Ramos (cell line): ENCODE measurements around the gene PERCC1.
"Not testable (repeated sequence)": the region's sequence is repeated elsewhere in the genome, so short reads cannot be mapped to it uniquely, and the experiment has no call there.

Source experiments
- in situ Hi-C: fragments of 300-500 bp; cut with MboI; formaldehyde crosslinking; loops from one replicate; pipeline ENCODE4 v1.14.3; 2022; ENCODE audit warnings: low sequenced_read_pairs; ENCODE audit not compliant: unreplicated experiment

Gene PERCC1

DNA sequence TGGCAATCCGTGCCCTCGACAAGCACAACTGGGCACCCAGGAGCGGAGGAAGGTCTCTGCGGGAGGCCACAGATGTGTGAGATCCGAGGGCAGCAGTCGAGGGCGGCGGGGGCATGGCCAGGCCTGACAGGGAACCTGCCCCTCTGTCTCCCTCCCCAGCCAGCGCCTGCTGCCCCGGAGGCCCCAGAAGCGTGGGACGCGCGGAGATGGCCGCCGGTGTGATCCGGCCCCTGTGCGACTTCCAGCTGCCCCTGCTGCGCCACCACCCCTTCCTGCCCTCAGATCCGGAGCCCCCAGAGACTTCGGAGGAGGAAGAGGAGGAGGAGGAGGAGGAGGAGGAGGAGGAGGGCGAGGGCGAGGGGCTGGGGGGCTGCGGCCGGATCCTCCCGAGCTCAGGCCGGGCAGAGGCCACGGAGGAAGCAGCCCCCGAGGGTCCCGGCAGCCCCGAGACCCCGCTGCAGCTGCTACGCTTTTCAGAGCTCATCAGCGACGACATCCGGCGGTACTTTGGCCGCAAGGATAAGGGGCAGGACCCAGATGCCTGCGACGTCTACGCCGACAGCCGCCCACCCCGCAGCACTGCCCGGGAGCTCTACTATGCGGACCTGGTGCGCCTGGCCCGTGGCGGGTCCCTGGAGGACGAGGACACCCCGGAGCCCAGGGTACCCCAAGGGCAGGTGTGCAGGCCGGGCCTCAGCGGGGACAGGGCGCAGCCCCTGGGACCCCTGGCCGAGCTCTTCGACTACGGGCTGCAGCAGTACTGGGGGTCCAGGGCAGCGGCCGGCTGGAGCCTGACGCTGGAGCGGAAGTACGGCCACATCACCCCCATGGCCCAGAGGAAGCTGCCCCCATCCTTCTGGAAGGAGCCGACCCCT, 1.7 kb downstream of the PERCC1 start:
- in situ Hi-C loops: no loop called here

- in situ Hi-C loops: no loop called here
These were observed 2.3 kb downstream of the PERCC1 start for GRCh38 chr16:1433263-1433560.

- in situ Hi-C loops: no loop called here
These were observed 2.9 kb downstream of the PERCC1 start for GRCh38 chr16:1433756-1434155.

GRCh38 chr16:1434644-1435592, 4.0 kb downstream of the PERCC1 start:
- in situ Hi-C loops: no loop called here

DNA sequence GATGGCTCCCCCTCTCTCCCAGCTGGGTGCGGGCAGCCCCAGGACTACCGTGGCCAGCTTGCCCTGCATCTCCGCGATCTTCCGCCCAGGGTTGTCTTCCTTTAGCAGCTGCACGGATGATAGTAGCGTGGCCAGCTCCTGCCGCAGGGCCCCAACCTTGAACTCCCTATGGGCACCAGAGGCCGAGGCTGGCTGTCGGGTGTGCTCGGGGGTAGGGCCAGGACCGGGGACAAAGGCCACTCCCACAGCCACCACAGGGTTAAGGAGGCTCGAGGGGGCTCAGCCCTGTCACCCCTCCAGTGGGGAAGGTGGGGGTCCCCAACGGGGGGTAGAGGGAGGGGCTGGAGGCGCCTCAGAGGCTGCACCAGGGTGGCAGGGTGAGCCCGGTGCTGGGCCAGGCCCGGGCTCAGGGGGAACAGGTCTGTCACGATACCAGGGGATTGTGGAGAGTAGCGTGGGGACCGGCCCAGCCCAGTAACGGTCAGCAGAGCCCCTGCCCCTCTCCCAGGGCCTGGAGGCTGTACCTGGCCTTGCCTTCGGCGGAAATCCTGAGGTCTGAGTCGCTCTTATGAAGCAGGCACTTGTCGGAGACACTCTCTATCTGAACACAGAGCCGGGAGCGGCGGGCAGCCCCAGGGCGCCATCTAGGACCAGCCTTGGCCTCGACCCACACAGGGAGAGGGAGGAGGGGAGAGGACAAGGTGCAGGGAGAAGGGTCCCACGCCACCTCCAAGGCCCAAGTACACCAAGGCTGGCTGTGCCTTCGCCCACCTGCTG, 5.2 kb downstream of the PERCC1 start:
- in situ Hi-C loops: no loop called here

DNA sequence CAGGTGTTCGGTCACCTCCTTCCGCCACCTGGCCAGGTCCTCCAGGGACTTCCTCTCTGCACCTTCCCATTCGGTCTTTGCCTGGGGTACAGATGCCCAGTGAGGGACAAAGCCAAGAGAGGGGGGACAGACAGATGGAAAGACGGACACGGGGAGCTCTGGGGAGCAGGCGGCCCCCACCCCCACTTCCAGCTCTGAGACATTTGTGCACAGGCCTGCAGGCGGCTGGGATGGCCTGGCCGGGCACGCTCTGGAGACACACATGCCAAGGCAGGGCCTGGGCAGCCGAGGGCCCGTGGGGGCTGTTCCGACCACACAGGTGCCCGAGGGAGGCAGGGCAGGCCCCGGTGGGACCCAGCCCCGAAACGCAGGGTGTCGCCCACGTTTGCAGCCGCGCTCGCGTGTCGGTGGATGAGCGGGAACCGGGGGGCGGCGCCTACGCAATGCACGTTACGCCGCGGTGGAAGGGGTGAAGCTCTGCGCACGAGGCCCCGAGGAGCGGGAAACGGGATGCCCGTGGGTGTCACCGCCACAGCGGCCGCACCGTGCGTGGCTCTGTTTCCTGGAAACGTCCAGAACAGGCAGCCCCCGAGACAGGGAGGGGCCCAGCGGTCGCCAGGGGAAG, 6.0 kb downstream of the PERCC1 start:
- in situ Hi-C loops: no loop called here

GRCh38 chr16:1437606-1438005, 6.7 kb downstream of the PERCC1 start:
- in situ Hi-C loops: no loop called here

GRCh38 chr16:1438229-1439057, 7.6 kb downstream of the PERCC1 start:
- in situ Hi-C loops: no loop called here

- in situ Hi-C loops: no loop called here
These were observed 8.3 kb downstream of the PERCC1 start for GRCh38 chr16:1439058-1439698.

DNA sequence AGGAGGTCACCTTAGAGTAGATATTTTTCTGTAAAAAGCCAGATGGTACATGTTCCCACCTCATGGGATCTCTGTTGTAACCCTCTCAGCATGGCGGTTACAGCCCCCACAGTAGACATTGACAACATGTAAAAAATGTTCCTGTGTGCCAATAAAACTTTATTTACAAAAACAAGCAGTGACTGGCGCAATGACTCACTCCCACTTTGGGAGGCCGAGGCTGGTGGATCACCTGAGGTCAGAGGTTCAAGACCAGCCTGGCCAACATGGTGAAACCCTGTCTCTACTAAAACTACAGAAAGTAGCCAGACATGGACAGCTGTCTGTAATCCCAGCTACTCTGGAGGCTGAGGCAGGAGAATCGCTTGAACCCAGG, 8.8 kb downstream of the PERCC1 start:
- in situ Hi-C loops: not testable (repeated sequence)

GRCh38 chr16:1441391-1441829, 10.5 kb downstream of the PERCC1 start:
- in situ Hi-C loops: no loop called here

GRCh38 chr16:1442697-1443096, 11.8 kb downstream of the PERCC1 start:
- in situ Hi-C loops: no loop called here

- in situ Hi-C loops: no loop called here
These were observed 12.6 kb downstream of the PERCC1 start for GRCh38 chr16:1443403-1443973.

GRCh38 chr16:1443980-1444729, 13.3 kb downstream of the PERCC1 start, which contains the start of gene CCDC154:
TSS of gene CCDC154 (minus strand) at chr16:1444556. CDS start at chr16:1444322, 234 bp downstream.
- in situ Hi-C loops: no loop called here

GRCh38 chr16:1444730-1445517, 14.0 kb downstream of the PERCC1 start:
- in situ Hi-C loops: no loop called here

- in situ Hi-C loops: no loop called here
These were observed 14.8 kb downstream of the PERCC1 start for GRCh38 chr16:1445518-1446203.
